HG03066 (cell line): Measurements from ENCODE around the gene TBXAS1.
"Not testable (repeated sequence)": the region's sequence is repeated elsewhere in the genome, so short reads cannot be mapped to it uniquely, and the experiment has no call there.

Source experiments
- ATAC-seq: cut with Tn5 transposase; IDR thresholded peaks from one replicate; pipeline ENCODE4 v1.9.1; 2021; ENCODE audit warnings: low read depth; ENCODE audit not compliant: unreplicated experiment

TBXAS1 gene

DNA sequence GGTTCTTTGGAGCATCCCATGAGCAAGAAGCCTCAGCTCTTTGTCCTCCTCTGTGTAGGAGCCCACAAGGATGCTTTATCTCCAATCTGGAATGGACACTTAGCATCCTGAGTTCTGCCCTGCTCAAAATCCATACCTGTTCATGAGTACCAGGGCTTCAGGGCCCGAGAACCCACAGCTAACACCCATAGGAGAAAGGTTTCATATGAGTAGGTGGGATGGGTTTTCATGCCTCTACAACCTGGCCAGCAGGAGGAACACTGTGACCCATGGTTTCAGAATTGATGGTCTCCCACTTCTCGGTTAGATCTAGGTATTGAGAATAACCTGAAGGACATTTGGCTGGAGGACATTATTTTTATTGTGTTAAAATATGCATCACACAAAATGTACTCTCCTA, 57.8 kb downstream of the TBXAS1 start:
- ATAC-seq: no peak

DNA sequence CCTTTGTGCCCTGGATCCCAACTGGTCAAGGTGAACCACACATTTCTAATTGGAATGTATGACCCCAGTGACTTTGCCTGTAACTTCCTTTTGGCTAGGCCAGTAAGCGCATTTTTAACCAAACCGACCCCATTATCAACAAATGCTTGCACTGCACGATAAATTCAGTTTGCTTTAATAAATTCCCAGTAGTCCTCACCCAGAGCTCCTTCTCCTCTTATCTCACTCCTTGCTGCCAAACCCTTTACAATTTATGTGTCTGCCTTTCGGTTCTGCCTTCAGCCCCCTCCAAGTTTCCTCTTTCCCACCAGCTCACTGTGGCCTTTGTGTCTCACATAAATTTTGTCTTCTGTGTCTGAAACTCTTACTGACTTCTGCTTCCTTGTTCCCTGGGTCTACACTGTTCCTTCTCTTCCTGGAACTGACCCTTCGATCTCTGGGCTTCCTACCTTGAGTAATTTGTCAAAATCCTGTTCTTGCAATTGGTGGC, 59.0 kb downstream of the TBXAS1 start:
- ATAC-seq: no peak

DNA sequence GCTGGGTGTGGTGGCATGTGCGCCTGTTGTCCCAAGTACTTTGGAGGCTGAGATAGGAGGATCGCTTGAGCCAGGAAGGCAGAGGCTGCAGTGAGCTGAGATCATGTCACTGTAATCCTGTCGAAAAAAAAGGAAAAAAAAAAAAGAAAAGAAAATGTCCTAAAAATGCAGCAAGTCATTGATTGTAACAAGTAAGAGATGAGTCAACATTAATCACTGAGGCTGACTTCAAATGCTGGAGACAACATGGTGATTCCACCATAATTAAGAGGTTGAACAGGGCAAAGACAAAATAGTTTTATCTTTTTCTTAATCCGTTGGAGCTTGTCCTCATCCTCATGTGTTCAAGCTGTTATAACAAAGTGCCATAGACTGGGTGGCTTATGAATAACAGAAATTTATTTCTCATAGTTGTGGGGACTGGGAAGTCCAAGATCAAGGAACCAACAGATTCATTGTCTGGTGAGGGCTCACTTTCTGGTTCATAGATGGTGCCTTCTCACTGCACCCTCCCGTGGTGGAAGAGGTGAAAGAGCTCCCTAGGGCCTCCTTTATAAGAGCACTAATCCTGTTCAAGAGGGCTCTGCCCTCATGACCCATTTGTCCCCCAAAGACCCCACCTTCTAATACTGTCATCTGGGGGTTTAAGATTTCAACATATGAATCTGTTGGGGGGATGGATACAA, 60.3 kb downstream of the TBXAS1 start:
- ATAC-seq: no peak

DNA sequence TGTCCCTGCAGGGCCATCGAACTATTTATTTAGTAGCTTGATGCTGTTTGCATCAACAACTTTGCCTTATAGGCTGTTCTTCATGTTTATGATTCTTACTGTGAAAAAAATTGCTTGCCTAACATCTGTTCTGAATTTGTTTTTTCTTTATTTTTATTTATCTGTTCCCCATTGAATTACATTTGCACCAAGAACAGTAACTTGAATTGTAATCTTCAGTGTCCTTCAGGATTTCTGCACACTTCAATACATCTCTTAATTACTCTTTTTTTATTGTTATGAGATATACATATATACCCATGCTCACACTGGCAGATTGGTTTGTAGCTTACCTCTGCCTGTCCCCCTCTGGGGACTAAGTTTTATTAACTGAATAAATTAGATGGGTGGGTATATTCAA, 64.4 kb downstream of the TBXAS1 start:
- ATAC-seq: no peak

DNA sequence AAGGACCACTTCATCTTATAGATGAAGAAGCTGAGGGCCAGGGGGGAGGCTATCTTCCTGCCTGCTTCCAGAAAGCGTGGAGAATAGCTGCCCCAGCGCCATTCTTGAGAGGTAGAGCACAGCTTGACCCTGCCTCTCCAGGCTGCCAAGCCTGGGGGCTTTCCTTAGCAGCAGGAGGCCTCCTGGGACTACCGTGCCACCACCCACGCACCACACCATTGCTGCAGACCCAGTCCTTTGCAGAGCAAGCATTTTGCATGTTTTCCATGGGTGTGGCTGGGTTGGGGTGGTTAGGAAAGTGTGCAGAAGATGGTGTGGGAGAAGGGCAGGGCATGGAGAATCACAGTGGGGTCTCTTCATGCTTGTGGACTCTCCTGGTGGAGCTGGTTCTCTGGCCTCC, 64.9 kb downstream of the TBXAS1 start:
- ATAC-seq: no peak

DNA sequence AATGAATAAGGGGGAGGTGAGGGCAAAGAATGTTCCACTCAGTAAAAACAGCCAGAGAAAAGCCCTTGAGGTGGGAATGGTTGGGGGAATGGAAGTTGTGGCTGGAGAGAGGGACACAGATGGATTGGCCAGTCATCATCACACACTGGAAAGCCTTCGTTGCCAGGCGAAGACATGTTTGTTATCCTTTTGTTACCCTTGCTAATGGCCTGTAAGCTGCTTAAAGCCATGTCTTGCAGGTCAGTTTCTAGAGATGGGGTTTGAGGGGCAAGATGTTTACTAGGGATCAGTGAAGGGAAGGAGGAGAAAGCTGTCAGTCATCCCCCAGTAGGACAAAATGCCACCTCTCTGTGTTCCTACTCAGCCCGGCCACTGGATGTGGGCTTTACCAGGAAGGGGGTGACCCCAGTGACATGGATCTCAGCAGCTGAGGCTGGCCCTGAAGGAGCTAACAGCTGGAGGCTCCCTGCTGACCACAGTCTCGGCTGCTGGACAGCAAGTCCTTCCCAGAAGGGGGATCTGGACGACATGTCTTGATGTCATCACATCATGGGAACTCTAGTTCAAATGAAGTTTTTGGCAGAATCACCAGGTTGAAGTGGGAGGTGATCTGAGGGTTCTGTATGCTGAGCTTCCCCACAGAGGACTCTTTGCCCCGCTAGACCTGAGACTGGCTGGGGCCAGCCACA, 66.2 kb downstream of the TBXAS1 start:
- no peak for ATAC-seq

- ATAC-seq: no peak
Observed at GRCh38 chr7:139896288-139896687, 67.2 kb downstream of the TBXAS1 start.

GRCh38 chr7:139896831-139897230, 67.8 kb downstream of the TBXAS1 start:
- no peak for ATAC-seq

DNA sequence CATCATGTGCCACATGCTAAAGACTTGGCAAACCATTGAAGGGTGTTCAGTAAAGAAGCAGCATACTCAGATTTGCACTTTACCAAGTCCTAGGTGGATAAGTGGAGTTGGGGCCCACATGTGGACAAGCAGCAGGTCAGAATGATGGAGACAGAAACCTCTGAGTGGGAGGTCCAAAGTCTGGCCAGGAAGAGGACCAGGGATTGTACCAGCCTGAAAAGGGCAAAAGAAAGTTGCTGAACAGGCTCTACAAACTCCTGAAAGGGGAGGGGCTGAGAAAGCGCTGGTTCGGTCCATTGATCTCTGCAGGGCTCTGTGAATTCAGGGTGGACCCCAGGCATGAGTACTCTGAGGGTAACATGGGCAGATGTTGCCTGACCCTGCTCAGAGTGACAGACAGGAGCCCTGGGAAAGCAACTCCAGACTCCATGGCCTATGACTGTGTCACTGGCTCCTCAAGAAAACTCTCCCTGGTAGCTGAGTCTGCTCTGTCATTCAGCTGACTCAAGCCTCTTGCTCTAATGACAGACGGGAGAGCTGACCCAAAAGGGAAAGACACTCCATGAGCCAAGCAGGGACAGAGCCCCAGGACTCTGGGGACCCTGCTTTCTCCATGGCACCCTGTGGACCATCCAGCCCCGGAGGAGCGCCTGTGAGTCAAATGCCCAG, 68.5 kb downstream of the TBXAS1 start:
- ATAC-seq: no peak

DNA sequence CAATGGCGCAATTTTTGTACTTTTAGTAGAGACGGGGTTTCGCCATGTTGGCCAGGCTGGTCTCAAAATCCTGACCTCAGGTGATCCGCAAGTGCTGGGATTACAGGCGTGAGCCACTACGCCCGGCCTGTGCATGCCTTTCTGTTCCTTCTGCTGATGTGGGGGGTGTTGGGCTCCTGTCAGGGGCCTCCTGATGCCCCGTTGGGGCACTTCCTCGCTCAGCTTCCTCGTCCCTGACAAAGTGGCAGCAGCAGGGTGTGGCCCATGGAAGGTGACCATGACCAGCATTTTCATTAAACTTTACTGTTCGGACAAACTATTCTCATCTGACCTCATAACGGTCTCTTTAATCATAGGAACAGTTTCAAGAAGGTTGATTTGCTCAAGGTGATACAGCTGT, 69.4 kb downstream of the TBXAS1 start:
- ATAC-seq: no peak

DNA sequence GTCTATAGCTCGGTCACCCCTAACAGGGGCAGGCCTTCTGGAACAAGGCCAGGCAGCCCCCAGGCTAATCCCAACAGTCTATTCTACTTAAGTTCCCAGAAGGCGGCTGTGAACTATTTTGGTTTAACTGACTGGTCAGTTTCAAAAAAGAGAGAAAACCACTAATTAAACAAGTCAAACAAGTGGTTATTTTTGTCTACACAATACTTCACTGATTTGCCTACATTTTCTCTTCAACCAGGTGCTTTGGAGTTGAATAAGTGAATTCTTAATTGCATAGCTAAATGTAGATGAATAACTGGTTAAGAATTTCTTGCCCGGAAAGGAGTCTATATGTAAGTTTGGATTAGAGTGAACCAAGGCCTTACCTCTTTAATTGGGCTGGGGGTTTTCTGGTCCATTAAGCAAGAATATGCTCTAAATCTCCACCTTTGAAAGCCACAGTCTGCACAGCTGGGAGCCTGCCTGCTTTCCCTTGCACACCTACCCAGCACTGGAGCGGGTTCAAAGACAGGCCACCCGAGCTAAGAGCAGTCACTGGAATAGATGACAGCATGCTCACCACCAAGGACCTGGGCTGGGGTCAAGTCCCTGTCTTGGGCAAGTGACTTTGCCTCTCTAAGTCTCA, 70.4 kb downstream of the TBXAS1 start:
- ATAC-seq: no peak

DNA sequence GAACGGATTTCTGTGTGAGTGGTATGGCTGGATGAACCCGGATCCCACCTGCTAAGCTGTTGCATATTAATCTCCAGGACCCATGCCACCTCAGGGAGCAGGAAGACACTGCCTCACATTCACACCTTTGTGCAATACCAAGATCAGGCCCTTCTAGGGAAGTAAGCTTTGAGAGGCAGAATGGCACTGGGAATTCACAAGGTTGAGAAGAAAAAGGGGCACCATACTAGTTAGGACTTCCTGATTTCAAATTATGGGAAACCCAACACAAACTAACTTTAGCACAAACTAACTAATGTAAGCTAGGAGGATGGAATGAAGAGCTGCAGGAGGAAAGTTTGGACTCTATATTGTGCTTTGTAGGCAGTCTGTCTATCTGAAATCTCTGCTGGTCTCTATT, 71.3 kb downstream of the TBXAS1 start:
- no peak for ATAC-seq

GRCh38 chr7:139901056-139901795, 72.2 kb downstream of the TBXAS1 start:
- no peak for ATAC-seq

DNA sequence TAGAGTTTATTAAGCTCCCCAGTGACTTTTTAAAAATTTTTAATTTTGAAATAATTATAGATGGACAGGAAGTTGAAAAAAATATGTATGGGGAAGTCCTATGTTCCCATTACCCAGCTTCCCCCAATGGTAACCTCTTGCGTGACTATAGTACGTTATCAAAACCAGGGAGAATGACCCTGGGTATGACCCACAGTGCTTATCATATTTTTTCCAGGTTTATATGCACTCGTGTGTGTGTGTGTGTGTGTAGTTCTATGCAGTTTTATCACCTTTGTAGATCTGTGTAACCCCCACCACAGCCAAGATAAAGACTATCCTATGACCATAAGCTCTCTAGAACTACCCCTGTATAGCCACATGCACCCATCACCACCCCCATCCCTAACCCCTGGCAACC, 72.8 kb downstream of the TBXAS1 start:
- no peak for ATAC-seq

GRCh38 chr7:139902436-139903102, 73.5 kb downstream of the TBXAS1 start:
- no peak for ATAC-seq

- not testable (repeated sequence) for ATAC-seq
Observed at GRCh38 chr7:139903103-139903477, 74.0 kb downstream of the TBXAS1 start.

GRCh38 chr7:139906879-139907278, 77.8 kb downstream of the TBXAS1 start:
- ATAC-seq: no peak

DNA sequence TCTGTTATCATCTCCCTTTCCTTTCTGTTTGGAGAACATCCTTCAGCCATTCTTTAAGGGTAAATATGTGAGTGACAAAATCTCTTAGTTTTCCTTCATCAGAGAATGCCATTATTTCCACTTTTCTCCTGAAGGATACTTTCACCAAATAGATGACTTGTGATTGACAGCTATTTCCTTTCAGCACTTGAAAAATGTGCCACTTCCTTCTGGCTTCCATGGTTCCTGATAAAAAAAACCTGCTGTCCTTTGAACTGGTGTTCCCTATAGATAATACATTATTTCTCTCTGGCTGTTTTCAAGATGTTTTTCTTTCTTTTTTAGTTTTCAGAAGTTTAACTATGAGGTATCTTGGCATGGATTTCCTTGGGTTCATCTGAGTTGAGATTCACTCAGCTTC, 79.7 kb downstream of the TBXAS1 start:
- ATAC-seq: no peak

GRCh38 chr7:139909379-139910050, 80.5 kb downstream of the TBXAS1 start:
- ATAC-seq: no peak
